NK-92 (cell line): Measurements from ENCODE around the gene KLK2.

Source experiments
- DNase-seq: peaks from one replicate; lab custom pipeline; 2025; ENCODE audit not compliant: unreplicated experiment; lab: John Stamatoyannopoulos, UW

The KLK2 gene

DNA sequence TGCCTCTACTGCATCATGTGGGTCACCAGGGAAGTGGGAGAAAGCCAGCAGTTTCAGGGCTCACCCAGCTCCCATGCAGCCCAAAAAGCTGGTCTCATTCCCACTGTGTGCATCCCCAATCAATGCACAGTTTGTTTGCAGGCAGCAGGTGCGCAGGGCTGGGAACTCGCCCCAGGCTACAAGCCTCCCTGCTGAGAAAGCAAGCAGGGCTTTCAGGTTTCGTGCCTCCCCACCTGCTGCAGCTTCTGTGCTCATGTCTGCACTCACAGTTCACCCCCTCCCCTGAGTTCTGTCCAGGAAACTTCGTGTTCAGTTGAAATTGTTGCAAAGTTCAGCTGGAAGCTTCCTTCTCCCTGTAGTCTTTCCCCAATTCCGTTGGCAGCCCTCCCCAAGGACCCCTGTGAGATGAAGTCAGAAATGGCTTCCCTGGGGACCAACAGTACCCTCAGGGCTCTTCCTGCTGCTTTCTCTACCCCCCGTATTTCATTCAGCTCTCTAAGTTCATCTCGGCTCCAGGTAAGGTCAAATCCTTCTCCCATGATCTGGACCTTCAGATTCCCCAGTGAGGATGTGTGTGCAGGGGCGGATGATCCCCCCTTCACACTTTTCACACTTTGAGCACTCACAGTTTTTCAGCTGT, 28.8 kb upstream of the KLK2 start:
- no peak for DNase-seq

DNA sequence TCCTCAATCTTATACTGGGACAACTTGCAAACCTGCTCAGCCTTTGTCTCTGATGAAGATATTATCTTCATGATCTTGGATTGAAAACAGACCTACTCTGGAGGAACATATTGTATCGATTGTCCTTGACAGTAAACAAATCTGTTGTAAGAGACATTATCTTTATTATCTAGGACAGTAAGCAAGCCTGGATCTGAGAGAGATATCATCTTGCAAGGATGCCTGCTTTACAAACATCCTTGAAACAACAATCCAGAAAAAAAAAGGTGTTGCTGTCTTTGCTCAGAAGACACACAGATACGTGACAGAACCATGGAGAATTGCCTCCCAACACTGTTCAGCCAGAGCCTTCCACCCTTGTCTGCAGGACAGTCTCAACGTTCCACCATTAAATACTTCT, 22.5 kb upstream of the KLK2 start:
- DNase-seq: no peak

DNA sequence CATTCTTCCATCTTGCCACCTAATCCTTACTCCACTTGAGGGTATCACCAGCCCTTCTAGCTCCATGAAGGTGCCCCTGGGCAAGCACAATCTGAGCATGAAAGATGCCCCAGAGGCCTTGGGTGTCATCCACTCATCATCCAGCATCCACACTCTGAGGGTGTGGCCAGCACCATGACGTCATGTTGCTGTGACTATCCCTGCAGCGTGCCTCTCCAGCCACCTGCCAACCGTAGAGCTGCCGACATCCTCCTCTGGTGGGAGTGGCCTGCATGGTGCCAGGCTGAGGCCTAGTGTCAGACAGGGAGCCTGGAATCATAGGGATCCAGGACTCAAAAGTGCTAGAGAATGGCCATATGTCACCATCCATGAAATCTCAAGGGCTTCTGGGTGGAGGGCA, 21.6 kb upstream of the KLK2 start:
- no peak for DNase-seq

DNA sequence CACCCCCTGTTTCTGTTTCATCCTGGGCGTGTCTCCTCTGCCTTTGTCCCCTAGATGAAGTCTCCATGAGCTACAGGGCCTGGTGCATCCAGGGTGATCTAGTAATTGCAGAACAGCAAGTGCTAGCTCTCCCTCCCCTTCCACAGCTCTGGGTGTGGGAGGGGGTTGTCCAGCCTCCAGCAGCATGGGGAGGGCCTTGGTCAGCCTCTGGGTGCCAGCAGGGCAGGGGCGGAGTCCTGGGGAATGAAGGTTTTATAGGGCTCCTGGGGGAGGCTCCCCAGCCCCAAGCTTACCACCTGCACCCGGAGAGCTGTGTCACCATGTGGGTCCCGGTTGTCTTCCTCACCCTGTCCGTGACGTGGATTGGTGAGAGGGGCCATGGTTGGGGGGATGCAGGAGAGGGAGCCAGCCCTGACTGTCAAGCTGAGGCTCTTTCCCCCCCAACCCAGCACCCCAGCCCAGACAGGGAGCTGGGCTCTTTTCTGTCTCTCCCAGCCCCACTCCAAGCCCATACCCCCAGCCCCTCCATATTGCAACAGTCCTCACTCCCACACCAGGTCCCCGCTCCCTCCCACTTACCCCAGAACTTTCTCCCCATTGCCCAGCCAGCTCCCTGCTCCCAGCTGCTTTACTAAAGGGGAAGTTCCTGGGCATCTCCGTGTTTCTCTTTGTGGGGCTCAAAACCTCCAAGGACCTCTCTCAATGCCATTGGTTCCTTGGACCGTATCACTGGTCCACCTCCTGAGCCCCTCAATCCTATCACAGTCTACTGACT, 18.4 kb upstream of the KLK2 start, which contains the start of gene KLK3:
Gene KLK3 (plus strand): TSS at position 280 of the 775 bp plus-strand sequence. CDS start 41 bp downstream, at position 321.
- no peak for DNase-seq

DNA sequence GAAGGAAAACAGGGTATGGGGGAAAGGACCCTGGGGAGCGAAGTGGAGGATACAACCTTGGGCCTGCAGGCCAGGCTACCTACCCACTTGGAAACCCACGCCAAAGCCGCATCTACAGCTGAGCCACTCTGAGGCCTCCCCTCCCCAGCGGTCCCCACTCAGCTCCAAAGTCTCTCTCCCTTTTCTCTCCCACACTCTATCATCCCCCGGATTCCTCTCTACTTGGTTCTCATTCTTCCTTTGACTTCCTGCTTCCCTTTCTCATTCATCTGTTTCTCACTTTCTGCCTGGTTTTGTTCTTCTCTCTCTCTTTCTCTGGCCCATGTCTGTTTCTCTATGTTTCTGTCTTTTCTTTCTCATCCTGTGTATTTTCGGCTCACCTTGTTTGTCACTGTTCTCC, 15.9 kb upstream of the KLK2 start:
- DNase-seq: no peak

DNA sequence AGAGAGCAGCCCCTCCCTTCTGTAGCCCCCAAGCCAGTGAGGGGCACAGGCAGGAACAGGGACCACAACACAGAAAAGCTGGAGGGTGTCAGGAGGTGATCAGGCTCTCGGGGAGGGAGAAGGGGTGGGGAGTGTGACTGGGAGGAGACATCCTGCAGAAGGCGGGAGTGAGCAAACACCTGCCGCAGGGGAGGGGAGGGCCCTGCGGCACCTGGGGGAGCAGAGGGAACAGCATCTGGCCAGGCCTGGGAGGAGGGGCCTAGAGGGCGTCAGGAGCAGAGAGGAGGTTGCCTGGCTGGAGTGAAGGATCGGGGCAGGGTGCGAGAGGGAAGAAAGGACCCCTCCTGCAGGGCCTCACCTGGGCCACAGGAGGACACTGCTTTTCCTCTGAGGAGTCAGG, 14.4 kb upstream of the KLK2 start:
- no peak for DNase-seq

DNA sequence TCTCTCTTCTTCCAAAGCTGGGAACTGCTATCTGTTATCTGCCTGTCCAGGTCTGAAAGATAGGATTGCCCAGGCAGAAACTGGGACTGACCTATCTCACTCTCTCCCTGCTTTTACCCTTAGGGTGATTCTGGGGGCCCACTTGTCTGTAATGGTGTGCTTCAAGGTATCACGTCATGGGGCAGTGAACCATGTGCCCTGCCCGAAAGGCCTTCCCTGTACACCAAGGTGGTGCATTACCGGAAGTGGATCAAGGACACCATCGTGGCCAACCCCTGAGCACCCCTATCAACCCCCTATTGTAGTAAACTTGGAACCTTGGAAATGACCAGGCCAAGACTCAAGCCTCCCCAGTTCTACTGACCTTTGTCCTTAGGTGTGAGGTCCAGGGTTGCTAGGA, 13.4 kb upstream of the KLK2 start:
- DNase-seq: no peak

DNA sequence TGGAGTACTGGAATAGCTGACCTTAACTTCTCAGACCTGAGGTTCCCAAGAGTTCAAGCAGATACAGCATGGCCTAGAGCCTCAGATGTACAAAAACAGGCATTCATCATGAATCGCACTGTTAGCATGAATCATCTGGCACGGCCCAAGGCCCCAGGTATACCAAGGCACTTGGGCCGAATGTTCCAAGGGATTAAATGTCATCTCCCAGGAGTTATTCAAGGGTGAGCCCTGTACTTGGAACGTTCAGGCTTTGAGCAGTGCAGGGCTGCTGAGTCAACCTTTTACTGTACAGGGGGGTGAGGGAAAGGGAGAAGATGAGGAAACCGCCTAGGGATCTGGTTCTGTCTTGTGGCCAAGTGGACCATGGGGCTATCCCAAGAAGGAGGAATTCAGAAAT, 12.2 kb upstream of the KLK2 start:
- DNase-seq: no peak

DNA sequence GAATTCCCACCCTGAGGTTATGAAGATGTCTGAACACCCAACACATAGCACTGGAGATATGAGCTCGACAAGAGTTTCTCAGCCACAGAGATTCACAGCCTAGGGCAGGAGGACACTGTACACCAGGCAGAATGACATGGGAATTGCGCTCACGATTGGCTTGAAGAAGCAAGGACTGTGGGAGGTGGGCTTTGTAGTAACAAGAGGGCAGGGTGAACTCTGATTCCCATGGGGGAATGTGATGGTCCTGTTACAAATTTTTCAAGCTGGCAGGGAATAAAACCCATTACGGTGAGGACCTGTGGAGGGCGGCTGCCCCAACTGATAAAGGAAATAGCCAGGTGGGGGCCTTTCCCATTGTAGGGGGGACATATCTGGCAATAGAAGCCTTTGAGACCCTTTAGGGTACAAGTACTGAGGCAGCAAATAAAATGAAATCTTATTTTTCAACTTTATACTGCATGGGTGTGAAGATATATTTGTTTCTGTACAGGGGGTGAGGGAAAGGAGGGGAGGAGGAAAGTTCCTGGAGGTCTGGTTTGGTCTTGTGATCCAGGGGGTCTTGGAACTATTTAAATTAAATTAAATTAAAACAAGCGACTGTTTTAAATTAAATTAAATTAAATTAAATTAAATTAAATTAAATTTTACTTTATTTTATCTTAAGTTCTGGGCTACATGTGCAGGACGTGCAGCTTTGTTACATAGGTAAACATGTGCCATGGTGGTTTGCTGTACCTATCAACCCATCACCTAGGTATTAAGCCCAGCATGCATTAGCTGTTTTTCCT, 11.5 kb upstream of the KLK2 start:
- DNase-seq: no peak

DNA sequence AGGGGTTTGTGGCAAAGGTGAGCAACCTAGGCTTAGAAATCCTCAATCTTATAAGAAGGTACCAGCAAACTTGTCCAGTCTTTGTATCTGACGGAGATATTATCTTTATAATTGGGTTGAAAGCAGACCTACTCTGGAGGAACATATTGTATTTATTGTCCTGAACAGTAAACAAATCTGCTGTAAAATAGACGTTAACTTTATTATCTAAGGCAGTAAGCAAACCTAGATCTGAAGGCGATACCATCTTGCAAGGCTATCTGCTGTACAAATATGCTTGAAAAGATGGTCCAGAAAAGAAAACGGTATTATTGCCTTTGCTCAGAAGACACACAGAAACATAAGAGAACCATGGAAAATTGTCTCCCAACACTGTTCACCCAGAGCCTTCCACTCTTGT, 3.8 kb upstream of the KLK2 start:
- no peak for DNase-seq

DNA sequence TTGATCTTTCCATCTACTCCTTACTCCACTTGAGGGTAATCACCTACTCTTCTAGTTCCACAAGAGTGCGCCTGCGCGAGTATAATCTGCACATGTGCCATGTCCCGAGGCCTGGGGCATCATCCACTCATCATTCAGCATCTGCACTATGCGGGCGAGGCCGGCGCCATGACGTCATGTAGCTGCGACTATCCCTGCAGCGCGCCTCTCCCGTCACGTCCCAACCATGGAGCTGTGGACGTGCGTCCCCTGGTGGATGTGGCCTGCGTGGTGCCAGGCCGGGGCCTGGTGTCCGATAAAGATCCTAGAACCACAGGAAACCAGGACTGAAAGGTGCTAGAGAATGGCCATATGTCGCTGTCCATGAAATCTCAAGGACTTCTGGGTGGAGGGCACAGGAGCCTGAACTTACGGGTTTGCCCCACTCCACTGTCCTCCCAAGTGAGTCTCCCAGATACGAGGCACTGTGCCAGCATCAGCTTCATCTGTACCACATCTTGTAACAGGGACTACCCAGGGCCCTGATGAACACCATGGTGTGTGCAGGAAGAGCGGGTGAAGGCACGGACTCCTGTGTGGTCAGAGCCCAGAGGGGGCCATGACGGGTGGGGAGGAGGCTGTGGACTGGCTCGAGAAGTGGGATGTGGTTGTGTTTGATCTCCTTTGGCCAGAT, 2.7 kb upstream of the KLK2 start:
- DNase-seq: no peak

DNA sequence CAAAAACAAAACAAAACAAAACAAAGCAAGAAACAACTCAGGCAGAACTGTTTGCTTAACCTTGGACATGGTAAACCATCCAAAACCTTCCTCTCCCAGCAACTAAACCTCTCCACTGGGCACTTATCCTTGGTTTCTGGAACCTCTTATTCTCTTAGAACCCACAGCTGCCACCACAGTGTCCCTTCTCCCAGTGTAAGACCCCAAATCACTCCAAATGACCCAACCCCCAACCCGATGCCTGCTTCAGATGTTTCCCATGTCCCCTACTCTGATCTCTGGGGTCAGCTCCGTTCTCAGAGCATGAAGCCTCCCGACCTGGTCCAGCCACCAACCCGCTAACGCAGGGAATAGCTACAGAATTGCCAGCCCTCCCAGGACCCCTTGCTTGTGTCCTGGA, 972 bp downstream of the KLK2 start:
- no peak for DNase-seq

DNA sequence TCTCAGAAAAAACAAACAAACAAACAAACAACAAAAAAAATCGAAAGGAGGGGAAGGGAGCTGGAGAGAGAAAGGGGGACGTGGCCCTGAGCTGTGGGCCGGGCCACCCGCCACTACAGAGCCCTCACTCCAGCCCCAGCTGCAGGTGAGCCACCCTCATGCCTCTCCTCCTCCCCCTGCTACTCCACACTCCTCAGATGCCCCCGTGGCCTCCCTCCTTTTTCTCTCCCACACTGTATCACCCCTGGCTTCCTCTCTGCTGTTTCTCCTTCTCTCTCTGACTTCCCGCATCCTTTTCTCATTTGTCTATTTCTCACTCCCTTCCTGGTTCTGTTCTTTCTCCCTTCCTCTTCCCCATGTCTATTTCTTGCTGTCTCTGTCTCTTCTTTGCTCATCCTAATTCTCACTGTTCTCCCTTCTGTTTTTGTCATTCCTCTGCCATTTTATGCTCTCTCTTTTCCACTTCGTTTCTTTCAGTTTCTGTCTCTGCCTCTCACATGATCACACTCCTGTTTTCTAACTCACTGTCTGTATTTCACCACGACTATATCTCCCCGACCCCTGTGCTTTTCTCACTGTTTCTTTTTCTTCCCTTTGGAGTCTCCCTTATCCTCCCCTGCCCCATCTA, 2.7 kb downstream of the KLK2 start:
- no peak for DNase-seq

DNA sequence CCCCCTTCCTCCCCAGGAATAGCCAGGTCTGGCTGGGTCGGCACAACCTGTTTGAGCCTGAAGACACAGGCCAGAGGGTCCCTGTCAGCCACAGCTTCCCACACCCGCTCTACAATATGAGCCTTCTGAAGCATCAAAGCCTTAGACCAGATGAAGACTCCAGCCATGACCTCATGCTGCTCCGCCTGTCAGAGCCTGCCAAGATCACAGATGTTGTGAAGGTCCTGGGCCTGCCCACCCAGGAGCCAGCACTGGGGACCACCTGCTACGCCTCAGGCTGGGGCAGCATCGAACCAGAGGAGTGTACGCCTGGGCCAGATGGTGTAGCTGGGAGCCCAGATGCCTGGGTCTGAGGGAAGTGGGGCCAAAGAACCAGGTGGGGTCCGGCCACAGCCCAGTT, 3.2 kb downstream of the KLK2 start:
- no peak for DNase-seq

DNA sequence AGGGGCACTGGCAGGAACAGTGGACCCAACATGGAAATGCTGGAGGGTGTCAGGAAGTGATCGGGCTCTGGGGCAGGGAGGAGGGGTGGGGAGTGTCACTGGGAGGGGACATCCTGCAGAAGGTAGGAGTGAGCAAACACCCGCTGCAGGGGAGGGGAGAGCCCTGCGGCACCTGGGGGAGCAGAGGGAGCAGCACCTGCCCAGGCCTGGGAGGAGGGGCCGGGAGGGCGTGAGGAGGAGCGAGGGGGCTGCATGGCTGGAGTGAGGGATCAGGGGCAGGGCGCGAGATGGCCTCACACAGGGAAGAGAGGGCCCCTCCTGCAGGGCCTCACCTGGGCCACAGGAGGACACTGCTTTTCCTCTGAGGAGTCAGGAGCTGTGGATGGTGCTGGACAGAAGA, 4.1 kb downstream of the KLK2 start:
- no peak for DNase-seq

DNA sequence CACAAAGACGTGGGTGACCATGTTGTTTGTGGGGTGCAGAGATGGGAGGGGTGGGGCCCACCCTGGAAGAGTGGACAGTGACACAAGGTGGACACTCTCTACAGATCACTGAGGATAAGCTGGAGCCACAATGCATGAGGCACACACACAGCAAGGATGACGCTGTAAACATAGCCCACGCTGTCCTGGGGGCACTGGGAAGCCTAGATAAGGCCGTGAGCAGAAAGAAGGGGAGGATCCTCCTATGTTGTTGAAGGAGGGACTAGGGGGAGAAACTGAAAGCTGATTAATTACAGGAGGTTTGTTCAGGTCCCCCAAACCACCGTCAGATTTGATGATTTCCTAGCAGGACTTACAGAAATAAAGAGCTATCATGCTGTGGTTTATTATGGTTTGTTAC, 5.6 kb downstream of the KLK2 start:
- no peak for DNase-seq

DNA sequence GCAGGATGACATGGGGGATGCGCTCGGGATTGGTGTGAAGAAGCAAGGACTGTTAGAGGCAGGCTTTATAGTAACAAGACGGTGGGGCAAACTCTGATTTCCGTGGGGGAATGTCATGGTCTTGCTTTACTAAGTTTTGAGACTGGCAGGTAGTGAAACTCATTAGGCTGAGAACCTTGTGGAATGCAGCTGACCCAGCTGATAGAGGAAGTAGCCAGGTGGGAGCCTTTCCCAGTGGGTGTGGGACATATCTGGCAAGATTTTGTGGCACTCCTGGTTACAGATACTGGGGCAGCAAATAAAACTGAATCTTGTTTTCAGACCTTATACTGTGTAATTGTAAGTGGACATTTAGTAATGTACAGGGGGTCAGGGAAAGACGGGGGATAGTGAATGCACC, 7.0 kb downstream of the KLK2 start:
- no peak for DNase-seq

DNA sequence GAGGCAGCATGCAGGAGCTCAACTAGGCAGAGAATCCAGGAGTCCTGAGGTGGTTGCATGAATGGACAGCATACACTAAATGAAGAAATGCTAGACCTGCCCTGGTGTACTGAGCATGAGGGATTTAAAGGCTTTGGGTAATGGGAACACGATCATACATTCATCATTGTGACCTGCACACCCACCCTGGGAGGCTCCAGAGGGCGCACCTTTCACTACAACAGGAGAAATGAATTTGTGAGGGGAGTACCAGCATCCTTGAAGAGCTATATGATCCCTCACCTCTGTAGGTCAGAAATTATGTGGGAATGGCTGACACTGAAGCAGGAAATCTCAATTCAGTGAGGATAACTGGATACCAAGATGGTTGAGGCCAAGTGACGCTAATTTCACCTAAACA, 8.9 kb downstream of the KLK2 start:
- DNase-seq: no peak

DNA sequence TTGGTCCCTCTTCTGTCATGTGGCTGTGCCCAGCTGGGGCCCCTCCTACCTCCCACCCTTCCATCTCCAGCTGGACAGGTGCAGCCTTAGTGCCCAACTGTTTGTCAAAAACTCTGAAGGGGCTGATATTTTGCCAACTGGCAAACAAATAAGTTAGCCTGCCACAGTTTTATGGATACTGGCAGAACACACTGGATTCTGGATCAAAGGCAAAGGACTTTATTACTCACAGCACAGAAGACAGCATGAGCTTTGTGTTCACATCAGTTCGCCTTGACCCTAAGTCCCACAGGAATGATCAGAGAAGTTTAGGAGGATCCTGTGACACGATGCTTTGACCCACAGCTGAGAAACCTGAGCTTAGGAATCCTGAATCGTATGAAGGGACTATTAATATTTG, 16.4 kb downstream of the KLK2 start:
- no peak for DNase-seq

DNA sequence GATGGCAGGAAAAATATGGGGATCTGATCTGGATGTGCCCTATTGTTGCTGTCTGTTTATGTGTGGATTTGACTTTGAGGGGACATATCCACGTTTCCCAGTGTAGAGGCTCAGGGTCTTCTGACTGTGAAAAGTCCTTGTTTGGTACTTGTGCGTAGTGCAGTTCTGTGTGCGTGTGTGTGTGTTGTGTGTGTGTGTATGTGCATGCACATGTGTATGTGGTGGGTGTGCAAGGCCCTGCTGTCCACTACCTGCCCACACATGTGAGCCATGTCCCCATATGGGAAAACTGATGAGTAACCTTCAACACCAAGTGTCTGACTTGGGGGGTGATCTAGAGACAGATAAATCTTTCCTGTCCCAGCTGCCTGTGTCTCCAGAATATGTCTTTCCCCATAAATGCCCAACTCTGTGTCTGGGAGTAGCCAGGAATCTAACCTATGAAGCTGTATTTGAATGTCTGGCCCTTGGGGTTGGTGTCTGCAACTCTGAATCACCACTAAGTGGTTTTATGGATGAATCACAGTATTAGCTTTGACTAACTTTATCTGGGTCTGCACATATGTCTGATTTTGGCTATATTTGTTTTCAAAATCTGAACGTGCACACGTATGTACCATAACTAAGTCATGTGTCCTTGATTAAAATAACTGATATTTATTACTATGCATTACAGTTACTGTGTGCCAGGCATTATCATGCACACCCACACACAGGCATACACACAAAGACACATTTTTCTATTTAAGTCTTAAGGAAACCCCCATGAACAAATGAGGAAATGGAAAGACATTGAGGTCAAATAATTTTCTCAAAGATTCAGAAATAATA, 17.4 kb downstream of the KLK2 start:
- DNase-seq: no peak
